ENCODE measurements around the gene FSTL5.
"Not testable (repeated sequence)": the region's sequence is repeated elsewhere in the genome, so short reads cannot be mapped to it uniquely, and the experiment has no call there.

FSTL5 gene

DNA sequence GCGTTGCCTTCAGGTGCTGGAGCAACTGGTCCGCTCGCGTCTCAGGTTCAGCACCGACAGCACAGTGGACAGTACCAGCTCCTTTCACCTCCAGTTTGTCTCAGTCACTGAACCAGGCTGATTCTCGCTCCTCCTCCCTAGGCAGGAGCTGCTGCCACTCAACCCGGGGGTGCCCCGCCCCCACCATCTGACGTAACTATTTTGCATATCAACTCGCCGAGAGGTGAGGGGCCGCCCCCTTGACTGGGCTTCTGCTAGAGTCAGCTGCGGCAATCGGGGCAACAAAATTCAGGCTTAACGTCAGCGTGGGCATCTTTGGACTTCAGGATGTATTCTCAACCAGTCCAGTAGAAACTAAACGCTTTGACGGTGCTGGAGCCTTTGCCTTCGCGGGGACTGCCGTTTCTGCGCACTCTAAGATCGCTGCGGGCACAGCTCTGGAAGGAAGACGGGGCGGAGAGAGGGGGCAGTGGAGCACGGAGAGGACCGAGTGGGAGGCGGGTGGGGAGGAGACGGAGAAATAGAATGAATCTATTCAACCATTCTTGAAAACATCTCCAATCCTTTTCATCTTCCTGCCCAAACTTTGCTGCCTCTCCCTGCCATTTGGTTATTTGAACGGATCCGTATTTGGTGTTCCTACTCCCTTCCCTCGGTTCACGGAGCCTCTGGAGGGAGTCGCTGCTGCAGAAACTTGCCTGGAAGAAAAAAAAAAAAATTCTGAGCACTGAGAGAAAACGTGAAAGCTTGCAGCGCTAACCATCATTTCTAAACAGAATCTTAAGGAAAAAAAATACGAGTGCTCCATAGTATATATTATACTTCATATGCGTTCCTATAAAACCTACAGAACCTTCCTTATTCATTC, at the start of gene FSTL5:
TSS of gene FSTL5 (minus strand) at position 109 of the 868 bp plus-strand sequence. CDS start 52,604 bp downstream, outside the sequence.
- TF ChIP-seq, protein P1, sequence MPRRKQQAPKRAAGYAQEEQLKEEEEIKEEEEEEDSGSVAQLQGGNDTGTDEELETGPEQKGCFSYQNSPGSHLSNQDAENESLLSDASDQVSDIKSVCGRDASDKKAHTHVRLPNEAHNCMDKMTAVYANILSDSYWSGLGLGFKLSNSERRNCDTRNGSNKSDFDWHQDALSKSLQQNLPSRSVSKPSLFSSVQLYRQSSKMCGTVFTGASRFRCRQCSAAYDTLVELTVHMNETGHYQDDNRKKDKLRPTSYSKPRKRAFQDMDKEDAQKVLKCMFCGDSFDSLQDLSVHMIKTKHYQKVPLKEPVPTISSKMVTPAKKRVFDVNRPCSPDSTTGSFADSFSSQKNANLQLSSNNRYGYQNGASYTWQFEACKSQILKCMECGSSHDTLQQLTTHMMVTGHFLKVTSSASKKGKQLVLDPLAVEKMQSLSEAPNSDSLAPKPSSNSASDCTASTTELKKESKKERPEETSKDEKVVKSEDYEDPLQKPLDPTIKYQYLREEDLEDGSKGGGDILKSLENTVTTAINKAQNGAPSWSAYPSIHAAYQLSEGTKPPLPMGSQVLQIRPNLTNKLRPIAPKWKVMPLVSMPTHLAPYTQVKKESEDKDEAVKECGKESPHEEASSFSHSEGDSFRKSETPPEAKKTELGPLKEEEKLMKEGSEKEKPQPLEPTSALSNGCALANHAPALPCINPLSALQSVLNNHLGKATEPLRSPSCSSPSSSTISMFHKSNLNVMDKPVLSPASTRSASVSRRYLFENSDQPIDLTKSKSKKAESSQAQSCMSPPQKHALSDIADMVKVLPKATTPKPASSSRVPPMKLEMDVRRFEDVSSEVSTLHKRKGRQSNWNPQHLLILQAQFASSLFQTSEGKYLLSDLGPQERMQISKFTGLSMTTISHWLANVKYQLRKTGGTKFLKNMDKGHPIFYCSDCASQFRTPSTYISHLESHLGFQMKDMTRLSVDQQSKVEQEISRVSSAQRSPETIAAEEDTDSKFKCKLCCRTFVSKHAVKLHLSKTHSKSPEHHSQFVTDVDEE (CRISPR knock-in tag; IDR thresholded peaks at IDR 0.05), result peak; percentile 32; the same call in 1 of the 2 replicates
- TF ChIP-seq ARNTL (CRISPR knock-in tag; IDR thresholded peaks at IDR 0.05; ENCODE audit: borderline replicate concordance, low read depth), result no peak
- TF ChIP-seq BACH2 (CRISPR knock-in tag; IDR thresholded peaks at IDR 0.05; ENCODE audit: borderline replicate concordance), result no peak
- TF ChIP-seq ZNF70 (CRISPR knock-in tag; IDR thresholded peaks at IDR 0.05), result peak; percentile 100
- TF ChIP-seq ZFP3 (CRISPR knock-in tag; IDR thresholded peaks at IDR 0.05), result peak; percentile 52; the same call in 1 of the 2 replicates
- TF ChIP-seq CSDC2 (CRISPR knock-in tag; IDR thresholded peaks at IDR 0.05), result peak; percentile 63; the same call in 1 of the 2 replicates
- peak; percentile 97 for ATAC-seq

DNA sequence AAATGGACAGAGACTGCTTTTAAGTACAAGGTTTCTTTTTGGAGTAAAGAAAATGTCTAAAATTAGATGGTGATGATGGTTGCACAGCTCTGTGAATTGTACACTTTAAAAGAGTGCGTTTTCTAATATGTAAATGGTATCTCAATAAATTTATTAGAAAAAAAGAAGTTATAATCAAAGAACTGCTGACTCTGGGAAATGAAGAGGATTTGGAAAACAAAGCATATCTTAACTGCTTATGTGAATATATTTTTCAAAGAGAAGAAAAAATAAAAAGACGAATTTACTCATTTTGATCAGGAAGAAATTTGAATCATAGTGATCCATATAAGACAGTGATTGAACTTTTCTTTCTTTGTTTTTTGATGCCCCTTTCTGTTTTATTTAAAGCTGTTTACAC, 45.9 kb upstream of the FSTL5 start:
- TF ChIP-seq ESRRG (CRISPR knock-in tag; IDR thresholded peaks at IDR 0.05), result no peak
- no peak for TF ChIP-seq ZNF565 (CRISPR knock-in tag; conservative IDR thresholded peaks at IDR 0.05; ENCODE audit: low read depth)
- no peak for TF ChIP-seq SNAI2 (CRISPR knock-in tag; IDR thresholded peaks at IDR 0.05)
- TF ChIP-seq OSR1 (CRISPR knock-in tag; IDR thresholded peaks at IDR 0.05), result no peak

DNA sequence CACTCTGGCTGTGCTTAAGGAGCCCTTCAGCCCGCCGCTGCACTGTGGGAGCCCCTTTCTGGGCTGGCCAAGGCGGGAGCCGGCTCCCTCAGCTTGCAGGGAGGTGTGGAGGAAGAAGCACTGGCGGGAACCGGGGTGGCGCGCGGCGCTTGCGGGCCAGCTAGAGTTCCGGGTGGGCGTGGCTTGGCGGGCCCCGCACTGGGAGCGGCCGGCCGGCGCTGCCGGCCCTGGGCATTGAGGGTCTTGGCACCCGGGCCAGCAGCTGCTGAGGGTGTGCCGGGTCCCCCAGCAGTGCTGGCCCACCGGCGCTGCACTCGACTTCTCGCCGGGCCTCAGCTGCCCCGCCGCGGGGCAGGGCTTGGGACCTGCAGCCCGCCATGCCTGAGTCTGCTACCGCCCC, 39.7 kb upstream of the FSTL5 start:
- ATAC-seq, result not testable (repeated sequence)

More for the DNA sequence above, 45.9 kb upstream of the FSTL5 start:
- ATAC-seq, result no peak

DNA sequence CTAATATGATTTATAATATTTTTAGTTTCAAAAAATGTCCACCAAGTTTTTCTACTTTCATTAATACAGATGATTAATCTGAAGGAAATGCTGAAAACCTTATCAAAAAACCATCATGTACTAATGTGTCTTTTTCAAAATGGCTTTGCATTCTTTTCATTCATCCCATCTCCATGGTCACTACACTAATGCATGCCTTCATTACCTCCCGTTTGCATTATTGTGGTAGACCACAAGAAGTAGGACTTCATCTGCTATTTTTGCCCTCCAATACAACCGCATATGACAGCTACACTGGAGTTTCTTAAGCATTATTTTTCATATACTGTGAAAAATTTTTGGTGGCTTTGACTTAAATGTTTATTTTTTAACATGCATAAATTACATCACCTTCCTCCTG, 37.9 kb upstream of the FSTL5 start:
- TF ChIP-seq TCF4 (CRISPR knock-in tag; IDR thresholded peaks at IDR 0.05; ENCODE audit: borderline replicate concordance) (no peak), ISL1 (CRISPR knock-in tag; IDR thresholded peaks at IDR 0.05) (peak; percentile 86)
- TF ChIP-seq, protein P2, sequence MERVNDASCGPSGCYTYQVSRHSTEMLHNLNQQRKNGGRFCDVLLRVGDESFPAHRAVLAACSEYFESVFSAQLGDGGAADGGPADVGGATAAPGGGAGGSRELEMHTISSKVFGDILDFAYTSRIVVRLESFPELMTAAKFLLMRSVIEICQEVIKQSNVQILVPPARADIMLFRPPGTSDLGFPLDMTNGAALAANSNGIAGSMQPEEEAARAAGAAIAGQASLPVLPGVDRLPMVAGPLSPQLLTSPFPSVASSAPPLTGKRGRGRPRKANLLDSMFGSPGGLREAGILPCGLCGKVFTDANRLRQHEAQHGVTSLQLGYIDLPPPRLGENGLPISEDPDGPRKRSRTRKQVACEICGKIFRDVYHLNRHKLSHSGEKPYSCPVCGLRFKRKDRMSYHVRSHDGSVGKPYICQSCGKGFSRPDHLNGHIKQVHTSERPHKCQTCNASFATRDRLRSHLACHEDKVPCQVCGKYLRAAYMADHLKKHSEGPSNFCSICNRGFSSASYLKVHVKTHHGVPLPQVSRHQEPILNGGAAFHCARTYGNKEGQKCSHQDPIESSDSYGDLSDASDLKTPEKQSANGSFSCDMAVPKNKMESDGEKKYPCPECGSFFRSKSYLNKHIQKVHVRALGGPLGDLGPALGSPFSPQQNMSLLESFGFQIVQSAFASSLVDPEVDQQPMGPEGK (CRISPR knock-in tag; IDR thresholded peaks at IDR 0.05; ENCODE audit: borderline replicate concordance), result peak; percentile 31; the same call in 1 of the 2 replicates

DNA sequence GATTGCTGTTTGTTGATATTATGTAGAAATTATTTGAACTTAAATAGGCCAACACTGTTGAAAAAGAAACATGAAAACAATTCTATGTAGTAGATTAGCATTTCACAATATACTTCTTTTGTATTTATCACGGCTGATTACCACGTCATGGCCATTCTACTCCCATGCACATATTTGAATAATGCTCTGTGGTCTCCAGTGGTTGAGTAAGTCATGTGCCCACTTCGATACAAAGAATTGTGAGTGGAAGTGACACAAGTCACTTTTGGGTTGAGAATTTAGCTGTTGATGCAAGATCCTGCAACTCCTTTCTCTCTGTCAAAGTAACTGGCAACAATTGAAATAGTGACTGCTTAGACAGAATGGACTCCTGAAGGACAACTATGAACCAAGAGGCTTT, 6.7 kb upstream of the FSTL5 start:
- TF ChIP-seq ESRRG (CRISPR knock-in tag; IDR thresholded peaks at IDR 0.05) (no peak), ZFP3 (CRISPR knock-in tag; IDR thresholded peaks at IDR 0.05) (no peak), OSR1 (CRISPR knock-in tag; IDR thresholded peaks at IDR 0.05) (no peak)
- TF ChIP-seq, protein P1 (CRISPR knock-in tag; IDR thresholded peaks at IDR 0.05), result no peak
- TF ChIP-seq, protein P3, sequence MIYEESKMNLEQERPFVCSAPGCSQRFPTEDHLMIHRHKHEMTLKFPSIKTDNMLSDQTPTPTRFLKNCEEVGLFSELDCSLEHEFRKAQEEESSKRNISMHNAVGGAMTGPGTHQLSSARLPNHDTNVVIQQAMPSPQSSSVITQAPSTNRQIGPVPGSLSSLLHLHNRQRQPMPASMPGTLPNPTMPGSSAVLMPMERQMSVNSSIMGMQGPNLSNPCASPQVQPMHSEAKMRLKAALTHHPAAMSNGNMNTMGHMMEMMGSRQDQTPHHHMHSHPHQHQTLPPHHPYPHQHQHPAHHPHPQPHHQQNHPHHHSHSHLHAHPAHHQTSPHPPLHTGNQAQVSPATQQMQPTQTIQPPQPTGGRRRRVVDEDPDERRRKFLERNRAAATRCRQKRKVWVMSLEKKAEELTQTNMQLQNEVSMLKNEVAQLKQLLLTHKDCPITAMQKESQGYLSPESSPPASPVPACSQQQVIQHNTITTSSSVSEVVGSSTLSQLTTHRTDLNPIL (CRISPR knock-in tag; IDR thresholded peaks at IDR 0.05; ENCODE audit: low read depth), result no peak
- no peak for ATAC-seq

More for the DNA sequence above, 37.9 kb upstream of the FSTL5 start:
- peak; percentile 51 for ATAC-seq

Data from SK-N-SH treated with all-trans-retinoic acid at 6 μM for 48 hours (cell line).